HG03432 (cell line): Measurements from ENCODE around the gene CCNI2.

Experiments used
- ATAC-seq: cut with Tn5 transposase; IDR thresholded peaks from one replicate; pipeline ENCODE4 v1.9.1; 2021; ENCODE audit warnings: mild to moderate bottlenecking, moderate library complexity; ENCODE audit not compliant: unreplicated experiment

Gene CCNI2, protein sequence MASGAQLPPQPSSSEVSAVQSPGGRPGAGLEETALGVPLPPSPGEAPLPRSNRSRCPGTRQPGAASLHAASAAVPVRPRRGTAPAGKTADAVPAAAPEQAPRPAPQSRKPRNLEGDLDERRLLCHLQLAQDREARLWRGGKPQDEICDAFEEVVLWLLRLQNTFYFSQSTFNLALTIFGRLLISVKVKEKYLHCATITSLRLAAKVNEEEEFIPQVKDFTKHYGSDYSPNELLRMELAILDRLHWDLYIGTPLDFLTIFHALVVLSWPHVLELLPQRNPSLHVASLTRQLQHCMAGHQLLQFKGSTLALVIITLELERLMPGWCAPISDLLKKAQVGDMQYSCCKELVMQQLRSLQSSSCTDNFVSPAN

GRCh38 chr5:132746954-132747615, at the start of gene CCNI2:
Gene CCNI2 (plus strand): TSS chr5:132747426. CDS start chr5:132747496, 70 bp downstream.
- peak; percentile 51 for ATAC-seq

DNA sequence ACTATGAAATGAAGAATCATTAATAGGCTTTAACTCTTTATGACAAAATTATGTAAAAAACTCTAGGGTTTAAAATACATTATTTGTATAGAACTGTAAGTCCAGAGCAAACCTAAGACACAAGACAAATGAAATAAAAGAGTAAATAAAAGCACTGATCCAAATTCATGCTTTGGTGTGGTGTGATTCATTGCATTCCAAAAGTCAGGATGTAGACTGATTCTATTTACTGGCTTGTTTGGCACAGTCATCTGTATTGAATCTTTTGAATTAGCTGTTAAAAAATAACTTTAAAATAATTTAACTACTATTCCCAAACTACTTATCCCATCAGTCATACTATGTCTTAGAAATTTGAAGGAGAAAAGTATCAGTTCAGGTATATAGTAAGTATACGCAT, 42.4 kb upstream of the CCNI2 start:
- ATAC-seq = no peak

DNA sequence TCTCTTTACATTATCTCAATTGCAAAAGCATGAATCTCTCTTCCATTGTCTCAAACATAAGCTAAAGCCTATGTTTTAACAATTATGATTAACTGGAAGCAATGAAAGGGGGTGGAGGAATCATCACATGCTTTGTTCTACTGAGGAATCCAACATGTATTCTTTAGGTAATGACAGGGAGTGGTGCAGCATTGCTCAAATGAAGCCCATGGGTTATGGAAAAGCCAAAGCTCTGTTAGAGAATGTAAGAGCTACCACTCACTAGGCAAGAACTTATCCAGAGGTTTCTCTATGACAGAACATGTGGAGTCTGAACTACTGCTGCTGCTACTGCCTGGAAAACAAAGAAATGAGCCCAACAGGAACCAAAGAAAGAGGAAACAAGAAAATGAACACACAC, 38.6 kb upstream of the CCNI2 start:
- ATAC-seq = no peak

DNA sequence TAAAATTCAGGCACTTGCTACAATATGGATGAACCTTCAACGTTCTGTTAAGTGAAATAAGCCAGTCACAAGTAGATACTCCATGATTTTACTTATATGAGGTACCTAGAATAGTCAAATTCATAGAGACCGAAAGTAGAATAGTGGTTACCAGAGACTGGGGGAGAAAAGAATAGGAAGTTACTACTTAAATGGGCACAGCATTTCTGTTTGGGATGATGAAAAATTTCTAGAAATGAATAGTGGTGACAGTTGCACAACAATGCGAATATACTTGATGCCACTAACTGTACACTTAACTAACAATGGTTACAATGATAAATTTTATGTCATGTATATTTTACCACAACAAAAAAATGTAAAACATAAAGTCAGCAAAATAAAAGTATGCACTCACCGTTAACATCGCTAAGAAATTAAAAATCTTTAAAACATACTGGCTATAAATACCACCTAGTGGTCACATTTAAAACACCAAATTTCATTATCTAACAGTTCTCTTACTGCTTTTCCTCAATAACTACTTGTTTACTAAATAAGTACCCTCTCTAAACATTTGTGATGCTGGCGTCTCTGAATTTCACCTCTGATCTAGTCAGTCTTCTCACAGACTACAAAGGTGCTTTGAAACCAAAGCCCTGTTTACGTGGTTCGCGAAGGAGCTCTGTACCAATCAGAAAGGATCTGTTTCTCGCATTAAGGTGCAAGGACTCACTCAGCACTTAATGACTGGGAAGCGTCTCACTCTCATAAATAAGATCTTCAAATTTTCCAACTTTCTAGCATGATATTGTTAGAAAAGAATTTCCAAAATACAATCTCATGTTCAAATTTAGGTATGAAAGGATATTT, 32.5 kb upstream of the CCNI2 start:
- ATAC-seq = no peak

GRCh38 chr5:132718544-132719312, 28.5 kb upstream of the CCNI2 start:
- no peak for ATAC-seq

GRCh38 chr5:132725745-132726144, 21.5 kb upstream of the CCNI2 start:
- ATAC-seq = no peak

GRCh38 chr5:132729896-132730295, 17.3 kb upstream of the CCNI2 start:
- no peak for ATAC-seq

DNA sequence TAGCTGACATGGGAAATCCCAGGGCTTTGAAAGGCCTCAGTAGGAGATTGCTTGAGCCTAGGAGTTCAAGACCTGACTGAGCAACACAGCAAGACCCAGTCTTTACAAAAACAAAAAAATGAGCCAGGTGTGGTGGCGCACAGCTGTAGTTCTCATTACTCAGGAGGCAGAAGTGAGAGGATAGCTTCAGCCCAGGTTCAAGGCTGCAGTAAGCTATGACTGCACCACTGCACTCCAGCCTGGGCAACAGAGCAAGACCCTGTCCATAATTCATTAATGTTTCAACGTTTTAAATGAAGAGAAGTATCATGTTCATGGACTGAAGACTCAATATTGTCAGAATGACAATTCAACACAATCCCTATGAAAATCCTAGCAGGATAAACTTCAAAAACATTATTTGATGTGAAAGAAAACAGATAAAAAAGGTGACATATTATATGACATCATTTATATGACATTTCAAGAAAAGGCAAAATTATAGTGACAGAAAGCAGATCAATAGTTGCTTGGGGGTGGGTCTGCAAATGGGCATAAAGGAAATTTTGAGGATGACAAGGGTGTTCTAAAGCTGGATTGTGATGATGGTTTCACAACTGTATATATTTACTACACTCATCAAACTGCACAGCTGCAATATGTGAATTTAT, 13.6 kb upstream of the CCNI2 start:
- no peak for ATAC-seq

DNA sequence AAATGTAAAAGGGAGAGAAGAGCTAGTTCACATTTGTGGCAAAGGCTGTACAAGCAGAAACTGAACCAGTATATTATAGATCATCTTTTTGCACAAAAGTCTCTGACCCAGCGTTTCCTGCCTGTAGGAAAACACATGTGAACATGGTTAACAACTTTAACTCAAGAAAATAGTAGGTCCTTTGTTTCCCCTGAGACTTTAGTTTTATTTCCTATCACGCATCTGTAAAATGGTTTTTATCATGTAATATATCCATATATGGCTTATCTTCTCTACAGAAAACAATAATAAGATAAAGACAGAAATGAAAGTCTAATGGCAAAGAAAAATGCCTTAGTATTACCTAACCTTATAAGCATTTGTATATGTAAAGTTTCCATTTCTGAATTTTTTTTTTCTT, 12.5 kb upstream of the CCNI2 start:
- ATAC-seq = no peak

DNA sequence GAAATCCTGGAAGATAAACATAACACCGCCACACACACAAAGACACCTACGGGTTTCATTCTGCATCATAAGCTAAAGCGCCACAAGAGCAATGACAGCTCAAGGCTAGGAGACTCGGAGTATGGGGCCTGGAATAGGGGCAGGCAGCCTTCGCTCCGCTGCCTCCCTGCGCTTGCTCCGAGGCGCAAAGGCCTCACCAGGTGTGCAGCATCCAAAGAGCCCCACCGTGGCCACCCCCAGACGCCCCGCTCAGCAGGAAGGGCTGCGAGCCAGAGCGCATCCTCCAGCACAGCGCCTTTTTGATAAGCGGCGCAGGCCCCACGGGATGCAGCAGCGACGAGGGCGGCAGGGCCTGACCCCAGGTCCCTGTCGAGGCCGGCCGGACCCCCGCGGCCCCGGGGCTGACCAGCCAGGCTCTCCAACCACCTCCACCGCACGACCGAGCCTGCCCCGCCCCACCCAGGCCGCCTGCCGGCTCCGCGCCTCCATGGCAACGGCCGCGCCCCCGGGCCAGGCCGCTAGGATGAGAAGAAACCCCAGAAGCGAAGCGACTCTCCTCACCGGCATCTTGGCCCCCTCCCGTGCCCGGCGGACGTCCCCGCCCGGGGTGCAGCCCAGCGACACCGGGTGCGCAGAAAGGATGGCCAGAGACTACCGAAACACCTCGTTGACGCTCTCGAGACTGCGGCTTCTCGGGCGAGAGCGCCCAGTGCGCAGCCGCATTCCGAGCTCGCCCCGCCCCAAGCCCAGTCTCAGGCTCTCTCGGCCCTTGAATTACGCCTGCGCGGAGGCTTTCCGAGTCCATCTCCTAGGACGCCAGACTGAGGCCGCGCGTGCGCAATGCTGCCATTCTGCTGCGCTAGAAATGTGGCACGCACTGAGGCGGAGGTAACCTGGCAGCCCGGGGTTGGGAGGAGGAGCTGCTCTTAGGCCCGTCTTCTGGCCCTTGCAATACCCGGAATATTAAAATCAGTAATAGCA, 10.1 kb upstream of the CCNI2 start, which contains the start of gene KIF3A:
Gene KIF3A, minus strand, starts transcription at position 694 of the 981 bp plus-strand sequence. Its CDS starts 127 bp downstream, at position 567.
- ATAC-seq = peak; percentile 87

DNA sequence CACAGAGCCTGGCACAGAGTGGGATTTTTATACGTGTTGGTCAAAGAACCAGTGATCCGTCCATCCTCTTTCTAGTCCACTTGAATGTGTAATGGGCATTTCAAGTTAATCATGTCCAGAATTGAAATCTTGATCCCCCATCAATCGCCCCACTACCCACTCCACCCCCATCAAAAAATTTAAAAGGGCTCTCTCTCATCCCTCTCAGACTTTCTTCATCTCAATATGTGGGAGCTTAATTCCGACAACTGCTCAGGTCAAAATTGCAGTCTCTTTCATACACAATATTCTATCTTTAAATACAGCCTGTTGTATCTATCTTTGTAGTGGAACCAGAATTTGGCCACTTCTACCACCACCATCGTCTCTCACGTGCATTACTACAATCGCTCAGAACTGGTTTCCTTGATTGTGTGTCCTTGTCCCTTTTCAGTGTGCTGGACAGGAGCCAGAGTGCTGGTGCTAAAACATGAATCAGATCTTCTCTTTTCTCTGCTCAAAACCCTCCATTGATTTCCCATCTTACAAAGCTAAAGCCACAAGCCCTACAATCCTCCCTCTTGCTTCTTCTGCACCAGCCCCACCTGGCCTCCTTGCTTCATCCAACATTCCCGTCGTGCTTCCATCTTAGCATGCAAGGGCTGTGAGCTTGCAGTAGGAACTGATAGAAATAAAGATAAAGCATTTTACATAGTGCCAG, 9.1 kb upstream of the CCNI2 start:
- no peak for ATAC-seq

GRCh38 chr5:132739232-132739631, 8.0 kb upstream of the CCNI2 start:
- no peak for ATAC-seq

GRCh38 chr5:132742158-132742557, 5.1 kb upstream of the CCNI2 start:
- no peak for ATAC-seq

GRCh38 chr5:132742626-132743025, 4.6 kb upstream of the CCNI2 start:
- no peak for ATAC-seq

DNA sequence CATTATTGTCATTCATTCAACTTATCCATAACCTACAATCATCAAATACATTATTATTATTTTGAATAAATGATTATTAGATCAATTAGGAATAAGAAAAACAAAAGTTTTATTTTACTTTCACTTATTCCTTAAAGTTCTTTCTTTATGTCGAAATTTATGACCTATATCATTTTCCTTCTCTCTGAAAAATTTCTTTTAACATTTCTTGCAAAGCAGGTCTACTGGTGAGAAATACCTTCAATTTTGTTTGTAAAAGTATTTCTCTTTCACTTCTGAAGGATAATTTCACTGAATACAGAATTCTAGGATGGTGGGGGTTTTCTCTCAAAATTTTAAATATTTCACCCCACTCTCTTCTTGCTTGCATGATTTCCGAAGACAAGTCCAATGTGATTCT, 2.6 kb upstream of the CCNI2 start:
- ATAC-seq = no peak

- ATAC-seq = no peak
Observed at GRCh38 chr5:132746592-132746953, 653 bp upstream of the CCNI2 start.

DNA sequence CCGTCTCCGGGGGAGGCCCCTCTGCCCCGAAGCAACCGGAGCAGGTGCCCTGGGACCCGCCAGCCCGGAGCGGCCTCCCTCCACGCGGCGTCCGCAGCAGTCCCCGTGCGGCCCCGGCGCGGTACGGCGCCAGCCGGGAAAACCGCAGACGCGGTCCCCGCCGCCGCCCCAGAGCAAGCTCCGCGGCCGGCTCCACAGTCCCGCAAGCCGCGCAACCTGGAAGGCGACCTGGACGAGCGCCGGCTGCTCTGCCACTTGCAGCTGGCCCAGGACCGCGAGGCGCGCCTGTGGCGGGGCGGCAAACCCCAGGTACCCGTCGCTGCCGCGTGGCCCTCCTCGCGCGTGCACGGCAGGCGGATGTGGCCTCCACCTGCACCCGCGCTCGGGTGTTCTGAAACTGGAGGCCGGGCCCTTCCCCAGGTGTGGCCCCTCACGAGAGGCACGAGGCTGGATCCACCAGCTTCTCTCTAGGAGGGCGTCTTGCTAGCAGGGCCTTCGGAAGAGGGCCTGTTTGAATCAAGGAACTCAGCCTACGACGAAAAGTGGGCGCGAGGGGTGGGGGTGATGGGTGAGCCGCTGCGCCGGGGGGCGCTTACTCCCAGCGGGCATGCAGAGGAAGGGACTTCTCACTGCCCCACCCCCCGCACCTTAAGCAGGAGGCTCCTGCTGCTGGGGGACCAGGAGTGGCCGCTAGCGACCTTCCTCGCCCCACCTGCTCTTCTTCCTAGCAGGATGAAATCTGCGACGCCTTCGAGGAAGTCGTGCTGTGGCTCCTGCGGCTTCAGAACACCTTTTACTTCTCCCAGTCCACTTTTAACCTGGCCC, 602 bp downstream of the CCNI2 start:
- ATAC-seq = peak; percentile 22
